GM10266 (cell line): Measurements from ENCODE around the gene PATE2.

Experiments
- DNase-seq: peaks from one replicate; pipeline ENCODE4 v3.0.0; 2012; ENCODE audit errors: extremely low spot score
- TF ChIP-seq, protein P1 (sequence below): IDR thresholded peaks from 2 replicates; pipeline ENCODE4 v1.5.1; 2012; ENCODE audit warnings: mild to moderate bottlenecking, low read depth; ENCODE audit not compliant: control insufficient read depth, insufficient read depth; ENCODE audit errors: missing control alignments

The PATE2 gene

DNA sequence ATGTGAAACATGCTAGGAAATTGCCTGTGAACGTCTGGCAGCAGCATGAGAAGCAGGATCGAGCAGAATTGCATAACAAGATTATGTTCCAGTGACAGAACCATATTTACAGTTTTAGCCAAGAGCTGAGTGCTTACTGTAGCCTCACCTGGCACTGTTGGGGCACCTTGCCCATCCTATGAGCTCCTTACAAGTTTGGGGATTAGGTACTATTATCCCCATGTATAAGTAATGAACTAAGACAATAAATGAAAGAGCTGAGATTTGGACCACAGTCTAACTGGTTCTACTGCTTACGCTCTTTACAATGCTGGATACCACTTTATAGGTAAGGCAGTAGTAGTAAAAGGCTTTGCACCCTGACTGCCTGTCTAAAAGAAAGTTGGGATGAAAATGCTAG lies 49.7 kb downstream of the PATE2 start:
- TF ChIP-seq, protein P1, sequence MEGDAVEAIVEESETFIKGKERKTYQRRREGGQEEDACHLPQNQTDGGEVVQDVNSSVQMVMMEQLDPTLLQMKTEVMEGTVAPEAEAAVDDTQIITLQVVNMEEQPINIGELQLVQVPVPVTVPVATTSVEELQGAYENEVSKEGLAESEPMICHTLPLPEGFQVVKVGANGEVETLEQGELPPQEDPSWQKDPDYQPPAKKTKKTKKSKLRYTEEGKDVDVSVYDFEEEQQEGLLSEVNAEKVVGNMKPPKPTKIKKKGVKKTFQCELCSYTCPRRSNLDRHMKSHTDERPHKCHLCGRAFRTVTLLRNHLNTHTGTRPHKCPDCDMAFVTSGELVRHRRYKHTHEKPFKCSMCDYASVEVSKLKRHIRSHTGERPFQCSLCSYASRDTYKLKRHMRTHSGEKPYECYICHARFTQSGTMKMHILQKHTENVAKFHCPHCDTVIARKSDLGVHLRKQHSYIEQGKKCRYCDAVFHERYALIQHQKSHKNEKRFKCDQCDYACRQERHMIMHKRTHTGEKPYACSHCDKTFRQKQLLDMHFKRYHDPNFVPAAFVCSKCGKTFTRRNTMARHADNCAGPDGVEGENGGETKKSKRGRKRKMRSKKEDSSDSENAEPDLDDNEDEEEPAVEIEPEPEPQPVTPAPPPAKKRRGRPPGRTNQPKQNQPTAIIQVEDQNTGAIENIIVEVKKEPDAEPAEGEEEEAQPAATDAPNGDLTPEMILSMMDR, result no peak
- DNase-seq, result no peak
